ENCODE measurements around the gene ALDH16A1.

GRCh38 chr19:49474542-49474924 lies 21.5 kb downstream of the ALDH16A1 start:
- TF ChIP-seq POLR2A (IDR thresholded peaks at IDR 0.05) (no peak), CTCF (IDR thresholded peaks at IDR 0.05) (no peak)
